Stimulated activated CD4-positive, alpha-beta T cell treated with anti-CD3 and anti-CD28 coated beads, TNF-alpha, amount 100 ng/mL, for 48 hours (primary cell): ENCODE results near the gene MOSPD3.
"Not testable (repeated sequence)": the region's sequence is repeated elsewhere in the genome, so short reads cannot be mapped to it uniquely, and the experiment has no call there.

ENCODE experiments used
- DNase-seq, 3 donors: peaks; one replicate each; pipeline ENCODE4 v3.0.0-alpha.2; 2020; ENCODE audit warnings: low read depth in 3 of 3

MOSPD3 gene

GRCh38 chr7:100611983-100612729, at the start of gene MOSPD3:
Gene MOSPD3, plus strand, starts transcription at chr7:100612540. Its CDS starts 252 bp downstream, at chr7:100612792.
- DNase-seq = peak; percentile 95 to 99 (median 96)

DNA sequence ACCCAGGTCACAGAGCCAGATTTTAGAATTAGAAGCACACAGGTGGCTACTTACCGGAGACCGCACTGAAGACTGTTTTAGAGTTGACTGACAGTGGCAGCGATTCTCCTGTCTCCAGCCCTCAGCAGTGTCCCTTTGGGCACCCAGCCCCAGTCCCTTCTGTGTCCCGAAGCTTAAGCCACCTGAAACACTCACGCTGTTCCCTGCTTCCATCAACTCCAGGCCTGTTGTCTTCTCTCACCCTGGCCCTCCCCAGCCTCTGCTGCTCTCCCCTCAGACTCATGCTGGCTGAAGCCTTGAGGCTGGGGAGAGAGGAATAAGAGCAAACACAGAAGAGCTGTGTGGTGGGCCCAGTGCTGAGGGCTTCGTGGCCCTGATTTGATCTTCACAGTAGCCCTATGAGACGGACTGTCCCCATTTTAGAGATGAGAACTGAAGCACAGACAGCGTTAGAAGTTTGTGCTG, 49.2 kb upstream of the MOSPD3 start:
- DNase-seq = no peak

- DNase-seq = peak; percentile 59 to 82 (median 75)
Observed at GRCh38 chr7:100563809-100564400, 48.4 kb upstream of the MOSPD3 start.

DNA sequence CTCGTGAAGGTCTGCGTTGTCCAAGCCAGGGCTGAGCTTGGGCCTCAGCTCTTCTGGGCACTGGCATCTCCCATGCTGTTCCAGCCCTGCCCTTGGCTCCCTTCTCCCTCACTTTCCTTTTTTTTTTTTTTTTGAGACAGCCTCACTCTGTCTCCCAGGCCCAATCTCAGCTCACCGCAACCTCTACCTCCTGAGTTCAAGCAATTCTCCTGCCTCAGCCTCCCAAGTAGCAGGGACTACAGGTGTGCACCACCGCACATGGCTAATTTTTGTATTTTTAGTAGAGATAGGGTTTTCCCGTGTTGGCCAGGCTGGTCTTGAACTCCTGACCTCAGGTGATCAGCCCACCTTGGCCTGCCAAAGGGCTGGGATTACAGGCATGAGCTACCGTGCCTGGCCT, 47.9 kb upstream of the MOSPD3 start:
- not testable (repeated sequence) for DNase-seq

GRCh38 chr7:100565133-100565571, 47.2 kb upstream of the MOSPD3 start:
- DNase-seq = no peak

DNA sequence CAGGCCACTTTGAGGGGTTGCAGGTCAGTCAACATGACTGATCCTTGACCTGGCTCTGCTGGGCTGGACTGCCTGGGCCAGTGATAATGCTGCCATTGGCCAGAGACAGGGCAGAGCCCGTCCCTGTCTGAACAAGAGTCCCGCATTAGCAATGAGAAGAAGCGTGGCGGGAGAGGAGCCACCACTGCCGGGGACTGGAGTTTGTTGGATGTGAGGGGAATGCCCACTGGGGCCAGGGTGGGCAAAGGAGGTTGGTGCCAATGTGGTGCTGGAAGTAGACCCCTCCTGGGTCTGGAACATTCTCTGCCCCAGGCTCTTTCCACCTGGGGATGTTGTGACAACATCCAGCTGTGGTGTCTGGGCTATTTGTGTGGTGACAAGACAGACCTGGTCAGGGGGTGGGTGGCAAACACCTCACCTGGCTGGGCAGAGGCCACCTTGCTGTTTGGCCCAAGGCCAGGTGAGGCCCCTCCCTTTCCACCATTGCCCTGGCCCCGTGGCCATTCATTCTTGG, 46.3 kb upstream of the MOSPD3 start:
- no peak for DNase-seq

DNA sequence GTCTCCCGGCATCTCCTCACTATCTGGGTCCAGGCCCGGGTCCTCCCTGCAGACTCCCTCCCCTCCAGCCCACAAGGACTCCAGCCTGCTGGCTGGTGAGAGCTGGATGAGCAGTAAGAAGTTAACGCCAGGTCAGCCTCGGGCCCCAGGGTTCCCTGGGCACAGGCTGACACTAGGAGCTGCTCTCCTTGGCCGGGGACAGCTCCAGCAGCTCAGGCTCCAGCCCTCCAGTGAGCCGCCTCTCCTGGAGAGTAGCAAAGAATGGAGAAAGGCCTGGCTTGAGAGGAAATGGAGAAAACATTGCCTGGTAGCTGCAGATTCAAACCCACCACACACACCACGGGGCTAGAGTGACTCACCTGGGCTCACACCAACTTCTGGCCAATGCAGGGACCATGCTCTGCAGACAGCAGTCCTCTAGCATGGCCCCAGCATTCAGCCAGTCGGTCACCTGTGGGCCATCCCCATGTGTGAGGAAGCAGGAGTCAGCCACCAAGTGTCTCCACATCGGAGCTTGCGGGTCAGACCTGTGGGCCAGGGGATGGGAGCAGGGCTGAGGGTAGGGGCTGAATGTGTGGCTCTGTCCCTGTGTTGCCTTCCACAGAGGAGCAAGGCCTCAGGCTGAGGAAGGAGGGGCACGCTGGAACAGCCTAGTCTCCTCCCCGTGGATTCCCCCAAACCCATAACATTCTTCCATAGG, 45.2 kb upstream of the MOSPD3 start:
- DNase-seq = no peak

DNA sequence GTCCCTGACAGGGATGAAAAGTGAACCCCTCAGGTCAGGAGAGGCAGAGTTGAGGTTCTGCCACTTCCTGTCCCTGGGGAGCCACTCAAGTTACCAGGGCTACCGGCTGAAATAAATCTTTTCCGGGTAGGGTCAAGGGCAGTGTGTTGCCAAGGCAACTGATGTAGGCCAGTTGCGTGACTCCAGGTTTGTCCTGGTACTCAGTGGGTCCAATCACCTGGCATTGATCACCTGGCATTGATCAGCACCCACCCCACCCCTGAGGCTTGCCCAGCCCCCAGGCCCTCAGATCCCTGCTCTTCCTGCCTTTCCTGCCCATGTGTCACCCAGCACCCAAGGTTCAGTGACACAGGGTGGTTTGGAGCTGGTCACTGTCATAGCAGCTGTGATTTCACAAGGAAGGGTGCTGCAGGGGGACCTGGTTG, 44.6 kb upstream of the MOSPD3 start:
- DNase-seq = no peak

DNA sequence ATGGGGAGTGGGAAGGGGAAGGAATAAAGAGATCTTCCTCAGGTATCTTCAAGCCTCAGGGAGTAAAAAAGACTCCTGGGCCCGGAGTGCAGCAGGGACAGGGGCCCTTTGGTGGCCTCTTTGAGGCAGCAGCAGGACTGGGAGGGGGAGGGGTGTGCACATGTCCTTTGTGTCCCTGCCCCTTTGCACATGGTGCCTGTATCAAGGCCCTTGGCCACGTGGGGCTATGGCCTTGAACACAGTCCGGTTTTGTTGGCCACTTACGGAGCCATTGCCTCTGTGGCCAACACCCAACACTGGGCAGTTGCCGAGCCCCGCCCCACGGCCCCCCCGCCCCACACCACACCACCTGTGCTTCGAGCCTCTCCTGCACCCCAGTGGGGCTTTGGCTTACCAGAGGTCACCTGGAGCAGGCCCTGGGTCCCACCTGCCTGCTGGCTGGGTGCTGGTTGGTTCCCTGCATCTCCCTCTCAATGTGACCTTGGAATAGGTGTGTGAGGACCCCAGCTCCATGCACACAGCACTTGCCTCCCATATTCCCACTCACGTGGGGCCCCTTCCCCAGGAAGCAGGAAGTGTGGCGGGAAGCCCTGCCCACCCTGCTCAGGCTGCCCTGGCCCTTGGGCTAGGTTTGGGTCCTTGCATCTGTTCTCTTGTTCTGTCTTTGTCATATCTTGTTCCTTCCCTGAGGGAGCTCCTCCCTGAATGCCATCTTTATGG, 44.0 kb upstream of the MOSPD3 start:
- DNase-seq = no peak

DNA sequence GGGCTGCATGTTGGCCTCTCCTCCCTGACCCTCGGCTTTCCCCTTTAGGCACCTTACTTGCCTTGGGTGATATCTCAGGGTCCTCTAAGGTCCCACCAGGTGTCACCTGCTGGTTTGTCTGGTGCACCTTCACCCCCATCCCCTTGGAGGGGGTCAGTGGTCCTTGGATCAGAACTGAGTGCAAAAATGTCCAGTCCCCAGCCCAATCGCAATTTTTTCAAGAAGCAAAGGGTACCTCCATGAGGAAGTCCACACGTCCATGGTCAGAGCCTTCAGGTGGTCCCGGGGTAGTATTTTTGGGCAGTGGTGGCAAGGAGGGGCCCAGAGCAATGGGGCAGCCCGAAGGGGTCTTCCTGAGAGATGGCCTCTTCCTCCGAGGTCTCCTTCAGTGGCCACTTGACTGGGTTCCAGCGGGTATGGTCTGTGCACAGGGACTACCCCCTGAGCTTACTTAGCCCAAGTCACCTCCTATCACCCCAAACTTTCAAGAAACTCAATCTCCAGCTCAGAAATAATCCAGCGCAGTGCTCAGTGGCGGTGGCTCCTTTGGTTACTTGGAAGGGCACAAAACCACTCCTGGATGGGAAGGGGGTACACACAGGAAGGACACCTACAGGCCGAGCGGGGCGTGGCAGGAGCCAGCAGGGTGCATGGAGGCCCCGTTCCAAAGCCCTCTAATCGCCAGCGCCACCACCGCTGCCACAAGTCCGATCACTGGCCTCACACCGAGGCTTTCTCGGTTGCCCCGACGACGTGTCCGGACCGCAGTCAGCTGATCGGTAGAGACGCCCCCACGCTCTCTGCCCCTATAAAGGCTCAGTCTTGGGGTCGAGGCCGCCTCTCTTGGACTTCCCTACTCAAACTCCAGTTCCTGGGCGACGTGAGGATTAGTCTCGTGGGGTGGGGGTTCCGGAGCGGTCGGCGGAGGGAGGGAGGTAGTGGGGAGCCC, 43.2 kb upstream of the MOSPD3 start:
- peak in 1 of 3 donors; percentile 47 for DNase-seq

- DNase-seq = no peak
Observed at GRCh38 chr7:100570954-100571828, 41.1 kb upstream of the MOSPD3 start.

- DNase-seq = no peak
Observed at GRCh38 chr7:100571829-100572116, 40.6 kb upstream of the MOSPD3 start.

DNA sequence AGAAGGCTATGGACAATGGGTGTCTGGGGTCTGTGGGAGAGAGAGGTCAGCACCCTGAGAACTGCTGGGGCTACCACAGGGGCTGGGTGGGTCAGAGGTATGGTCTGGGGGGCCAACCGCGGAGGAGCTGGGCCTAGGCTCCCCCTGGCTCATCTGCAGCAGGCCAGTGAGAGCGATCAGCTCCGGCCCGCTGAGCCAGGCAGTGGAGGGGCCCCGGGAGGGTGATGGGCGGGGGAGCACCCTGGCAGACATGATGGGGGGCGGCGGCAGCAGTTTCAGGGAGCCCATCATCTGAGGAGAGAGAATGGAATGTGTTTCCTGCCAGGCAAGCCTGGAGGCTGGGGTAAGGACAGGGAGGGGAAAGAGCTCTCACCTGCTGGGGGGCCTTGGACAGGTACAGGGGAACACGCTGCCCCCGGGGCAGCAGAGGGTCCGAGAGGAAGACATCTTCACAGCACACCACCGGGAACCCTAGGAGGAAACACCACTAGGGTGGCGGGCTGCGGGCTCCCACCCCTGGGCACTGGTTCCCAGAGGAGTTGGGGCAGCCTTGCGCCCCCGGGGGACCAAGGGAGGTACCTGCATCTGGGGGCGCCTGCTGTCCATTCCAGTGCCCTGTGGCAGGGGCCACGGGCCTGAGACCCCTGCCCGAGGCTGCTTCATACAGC, 39.9 kb upstream of the MOSPD3 start:
- no peak for DNase-seq

GRCh38 chr7:100572949-100573675, 39.2 kb upstream of the MOSPD3 start:
- DNase-seq = no peak

DNA sequence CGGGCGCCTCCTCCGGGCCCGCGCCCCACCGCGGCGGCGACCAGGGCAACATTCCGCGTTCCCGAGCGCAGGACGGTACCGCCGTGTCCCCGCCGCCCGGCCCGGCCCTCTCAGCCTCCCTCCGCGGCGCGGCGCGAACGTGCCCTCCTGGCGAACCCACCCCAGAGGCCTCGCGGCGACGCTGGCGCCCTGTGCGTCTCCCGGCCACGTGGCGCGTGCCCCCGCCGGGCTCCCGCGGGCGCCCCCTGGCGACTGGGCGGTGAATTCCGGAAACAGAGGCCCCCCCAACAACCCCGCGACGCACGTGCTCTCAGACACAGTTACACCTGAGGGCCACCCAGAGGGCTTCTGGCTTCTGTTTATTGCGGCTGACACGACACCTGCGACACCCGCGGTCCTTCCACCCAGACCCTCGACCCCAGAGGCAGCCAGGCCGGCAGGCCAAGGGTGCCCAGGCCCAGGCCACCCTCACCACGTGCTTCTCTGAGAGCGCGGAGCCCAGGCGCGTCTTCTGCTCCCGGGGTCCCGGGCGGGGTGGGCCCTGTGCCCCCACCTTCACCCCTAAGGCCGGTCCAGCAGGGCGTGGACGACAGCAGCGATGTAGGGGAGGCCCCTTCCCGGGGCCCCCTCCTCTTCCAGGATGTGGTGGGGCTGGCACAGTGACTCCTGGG, 38.5 kb upstream of the MOSPD3 start, which contains the start of gene SAP25:
Gene SAP25, minus strand, starts transcription at position 210 of the 671 bp plus-strand sequence. Its CDS starts 158 bp downstream, at position 52.
- no peak for DNase-seq

DNA sequence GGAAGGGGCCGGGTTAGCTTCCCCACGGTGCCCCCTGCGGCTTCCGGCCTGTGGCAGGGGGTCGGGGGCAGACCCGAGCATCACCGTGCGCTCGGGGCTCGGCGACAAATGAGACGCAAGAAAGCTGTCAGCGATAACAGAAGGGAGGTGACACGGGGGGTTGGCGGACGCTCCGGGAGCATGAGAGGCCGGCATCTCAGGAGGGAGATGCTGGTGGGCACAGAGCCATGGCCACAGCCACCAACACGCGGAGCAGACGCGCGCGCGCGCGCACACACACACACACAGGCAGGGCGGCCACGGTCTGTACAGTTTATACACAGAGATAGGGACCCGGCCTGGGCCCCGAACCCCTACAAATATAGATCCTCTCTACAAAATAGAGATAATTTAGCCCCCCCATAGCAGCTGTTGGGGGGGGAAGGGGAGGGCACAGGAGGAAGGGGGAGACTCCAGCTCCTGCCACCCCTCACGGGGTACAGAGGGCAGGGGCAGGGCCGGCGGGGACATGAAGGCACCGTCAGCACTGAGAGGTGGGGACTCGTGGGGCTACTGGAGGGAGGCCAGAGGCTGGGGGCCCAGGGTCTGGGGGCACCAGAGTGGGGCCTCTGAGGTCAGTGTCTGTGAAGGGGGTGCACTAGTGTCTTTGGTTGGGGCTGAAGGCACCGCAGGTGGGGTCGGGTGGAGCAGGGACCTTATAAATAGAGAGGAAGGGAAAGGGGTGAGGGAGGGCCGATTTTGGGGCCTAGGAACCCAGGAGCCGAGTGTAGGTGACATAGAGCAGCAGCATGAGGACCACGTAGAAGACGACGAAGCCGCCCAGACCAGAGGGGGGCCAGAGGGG, 37.8 kb upstream of the MOSPD3 start:
- no peak for DNase-seq

- no peak for DNase-seq
Observed at GRCh38 chr7:100575206-100575631, 37.1 kb upstream of the MOSPD3 start.
